Renal cortical epithelial cell (primary cell): Measurements from ENCODE around the gene KREMEN1. TPM values are rescaled to one million over a fixed set of nuclear protein-coding genes. Genes with fewer than 3 reads are reported as not detected.
"Not testable (repeated sequence)": the region's sequence is repeated elsewhere in the genome, so short reads cannot be mapped to it uniquely, and the experiment has no call there.

Source experiments
- DNase-seq: peaks from one replicate; pipeline ENCODE4 v3.0.0-alpha.2; 2011; ENCODE audit warnings: low read depth
- total RNA-seq: library from RNA; depleted of rRNA; stranded (reverse); fragments of >200 nt; gene quantifications from 2 replicates; pipeline ENCODE4 v1.2.3, GENCODE V29; 2014

The KREMEN1 gene
- total RNA-seq, 1 donor from 2014 or later: 11.7 TPM

DNA sequence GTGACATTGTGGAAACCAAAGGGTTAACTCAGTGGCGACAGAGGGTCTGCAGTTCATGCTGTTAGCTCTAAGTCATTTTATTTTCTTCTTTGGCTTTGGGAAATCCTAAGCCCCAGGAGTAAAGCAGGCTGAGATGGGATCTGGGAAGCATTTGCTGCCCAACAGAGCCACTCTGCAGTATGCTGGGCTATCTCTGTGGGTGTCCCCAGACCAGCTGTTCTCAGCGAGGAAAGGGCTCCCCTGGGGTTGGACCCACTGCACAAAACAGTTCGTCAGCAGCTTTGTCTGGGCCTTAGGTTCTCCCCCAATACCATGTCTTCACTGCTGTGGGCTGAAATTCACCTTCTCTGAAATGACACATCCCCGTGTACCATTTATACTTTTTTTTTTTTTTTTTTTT, 34.0 kb downstream of the KREMEN1 start:
- no peak for DNase-seq

DNA sequence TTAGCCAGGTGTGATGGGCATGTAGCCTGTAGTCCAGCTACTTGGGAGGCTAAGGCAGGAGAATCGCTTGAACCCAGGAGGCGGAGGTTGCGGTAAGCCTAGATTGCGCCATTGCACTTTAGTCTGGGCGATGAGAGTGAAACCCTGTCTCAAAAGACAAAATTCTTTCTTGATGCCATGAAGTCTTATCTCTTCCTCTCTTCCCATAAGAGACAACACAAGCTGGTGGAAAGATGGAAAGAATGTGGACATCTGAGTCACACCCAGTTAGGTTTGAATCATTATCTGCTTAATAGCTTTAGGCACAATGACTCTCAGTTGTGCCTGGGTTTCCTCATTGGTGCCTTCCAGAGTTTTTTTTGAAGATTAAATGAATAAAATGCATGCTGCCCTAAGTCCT, 35.3 kb downstream of the KREMEN1 start:
- DNase-seq: peak; percentile 52

DNA sequence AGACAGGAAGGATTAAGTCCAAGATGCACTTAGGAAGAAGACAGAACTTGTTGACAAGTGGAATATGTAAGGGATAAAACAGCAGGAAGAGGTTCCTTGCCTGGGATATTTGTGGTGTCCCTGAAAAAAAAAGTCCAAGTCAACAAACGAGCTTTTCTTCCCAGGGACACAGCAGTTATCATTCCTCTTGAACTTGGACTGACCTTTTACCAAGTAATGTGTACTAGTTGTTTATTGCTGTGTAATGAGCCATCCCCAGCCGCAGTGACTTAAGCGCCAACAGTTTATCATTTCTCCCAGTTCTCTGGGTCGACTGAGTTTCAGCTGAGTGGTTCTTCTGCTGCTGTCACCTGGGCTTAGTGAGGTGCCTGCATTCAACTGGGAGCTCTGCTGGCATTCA, 37.0 kb downstream of the KREMEN1 start:
- peak; percentile 86 for DNase-seq

- DNase-seq: no peak
Observed at GRCh38 chr22:29110946-29111345, 38.1 kb downstream of the KREMEN1 start.

DNA sequence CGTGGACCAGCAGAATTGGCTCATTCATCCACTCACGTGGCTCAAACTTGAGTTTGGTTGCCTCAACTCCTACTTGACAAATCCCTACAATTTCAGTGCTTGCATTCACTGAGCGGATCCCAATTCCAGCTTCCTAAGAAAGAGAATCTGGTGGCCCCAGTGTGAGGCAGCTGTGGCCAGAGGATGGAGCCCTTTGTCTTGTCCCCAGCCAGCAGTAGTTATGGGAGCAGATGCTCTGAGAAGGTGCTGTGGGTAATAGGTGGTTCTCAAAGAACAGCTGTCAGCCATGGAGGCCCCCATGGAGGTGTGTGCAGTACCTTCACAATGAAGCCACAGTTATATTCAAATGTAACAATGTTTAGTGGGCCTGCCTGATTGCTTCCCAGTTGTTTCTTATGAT, 39.3 kb downstream of the KREMEN1 start:
- DNase-seq: no peak

DNA sequence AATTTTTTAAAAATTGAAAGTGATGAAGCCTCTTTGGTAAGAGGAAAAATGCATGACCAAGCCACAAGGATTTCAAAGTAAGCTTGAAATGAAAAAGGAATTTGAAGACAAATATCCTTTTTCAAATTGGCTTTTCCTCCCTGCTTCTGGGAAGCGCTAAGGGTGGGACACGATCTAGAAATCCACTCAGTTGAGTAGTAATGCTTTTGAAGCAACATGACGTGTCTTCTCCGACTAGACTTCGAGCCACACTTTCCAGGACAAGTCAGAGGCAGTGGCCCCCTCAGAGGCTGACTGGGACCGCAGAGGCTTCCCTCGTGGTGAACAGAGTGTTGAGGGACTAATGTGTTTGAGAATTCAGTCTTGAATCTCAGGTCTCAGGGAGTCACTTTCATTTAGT, 39.8 kb downstream of the KREMEN1 start:
- no peak for DNase-seq

DNA sequence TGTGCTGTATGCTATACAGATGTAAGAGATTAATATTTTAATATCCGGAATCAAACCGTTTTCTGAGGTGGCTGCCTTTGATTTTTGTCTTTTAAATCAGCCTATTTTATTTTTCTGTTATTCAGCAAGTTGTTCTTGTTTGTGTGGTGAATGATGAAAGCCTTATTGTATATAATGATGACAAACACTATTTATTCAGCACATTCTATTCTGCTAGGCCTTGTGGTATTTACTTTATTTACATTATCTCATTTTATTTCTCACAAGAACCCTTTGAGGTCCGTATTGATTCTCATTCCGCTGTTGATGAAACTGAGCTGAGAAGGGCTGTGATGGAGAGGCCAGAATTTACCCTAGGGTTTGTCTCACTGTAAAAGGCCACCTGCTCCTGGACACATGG, 40.5 kb downstream of the KREMEN1 start:
- no peak for DNase-seq

- no peak for DNase-seq
Observed at GRCh38 chr22:29114392-29114791, 41.6 kb downstream of the KREMEN1 start.

GRCh38 chr22:29115682-29116288, 43.0 kb downstream of the KREMEN1 start:
- no peak for DNase-seq

- peak; percentile 54 for DNase-seq
Observed at GRCh38 chr22:29116397-29117123, 43.7 kb downstream of the KREMEN1 start.

DNA sequence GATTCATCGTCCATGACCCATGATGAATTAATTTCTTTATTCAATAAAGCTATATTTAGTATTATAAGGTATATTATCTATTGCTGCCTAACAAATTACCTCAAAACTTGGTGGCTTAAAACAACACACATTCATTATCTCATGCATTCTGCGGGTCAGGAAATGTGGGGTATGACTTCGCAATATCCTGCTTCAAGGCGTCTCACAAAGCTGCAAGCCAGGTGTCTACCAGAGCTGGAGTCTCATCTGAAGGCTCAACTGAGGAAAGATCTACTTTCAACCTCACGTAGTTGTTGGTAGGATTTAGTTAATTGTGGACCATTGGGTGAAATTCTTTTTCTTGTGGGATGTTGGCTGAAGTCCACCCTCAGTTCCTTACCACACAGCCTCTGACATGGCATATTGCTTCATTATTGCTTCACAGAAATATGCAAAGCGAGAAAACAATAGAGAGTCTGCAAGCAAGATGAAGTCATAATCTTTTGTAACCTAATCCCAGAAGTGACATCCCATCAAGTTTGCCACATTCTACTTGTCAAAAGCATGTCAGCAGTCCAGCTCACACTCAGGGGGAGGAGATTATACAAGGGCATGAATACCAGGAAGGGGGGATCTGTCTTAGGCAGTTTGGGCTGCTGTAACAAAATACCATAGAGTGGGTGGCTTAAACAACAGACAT, 45.1 kb downstream of the KREMEN1 start:
- DNase-seq: peak; percentile 77

DNA sequence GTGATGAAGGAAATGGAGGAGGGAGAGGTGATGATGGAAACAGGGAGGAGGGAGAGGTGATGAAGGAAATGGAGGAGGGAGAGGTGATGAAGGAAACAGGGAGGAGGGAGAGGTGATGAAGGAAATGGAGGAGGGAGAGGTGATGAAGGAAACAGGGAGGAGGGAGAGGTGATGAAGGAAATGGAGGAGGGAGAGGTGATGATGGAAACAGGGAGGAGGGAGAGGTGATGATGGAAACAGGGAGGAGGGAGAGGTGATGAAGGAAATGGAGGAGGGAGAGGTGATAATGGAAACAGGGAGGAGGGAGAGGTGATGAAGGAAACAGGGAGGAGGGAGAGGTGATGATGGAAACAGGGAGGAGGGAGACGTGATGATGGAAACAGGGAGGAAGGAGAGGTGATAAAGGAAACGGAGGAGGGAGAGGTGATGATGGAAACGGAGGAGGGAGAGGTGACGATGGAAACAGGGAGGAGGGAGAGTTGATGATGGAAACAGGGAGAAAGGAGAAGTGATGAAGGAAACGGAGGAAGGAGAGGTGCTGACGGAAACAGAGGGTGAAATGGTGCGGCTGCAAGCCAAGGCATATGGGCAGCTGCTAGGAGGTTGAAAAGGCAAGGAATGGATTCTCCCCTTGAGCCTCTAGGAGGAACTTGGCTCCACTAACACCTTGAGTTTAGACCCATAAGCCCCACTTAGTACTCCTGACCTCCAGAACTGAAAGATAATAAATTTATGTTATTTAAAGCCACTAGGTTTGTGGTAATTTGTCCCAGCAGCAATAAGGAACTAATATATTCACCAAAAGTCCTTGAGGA, 47.5 kb downstream of the KREMEN1 start:
- DNase-seq: not testable (repeated sequence)

- peak; percentile 90 for DNase-seq
Observed at GRCh38 chr22:29121124-29121523, 48.3 kb downstream of the KREMEN1 start.

DNA sequence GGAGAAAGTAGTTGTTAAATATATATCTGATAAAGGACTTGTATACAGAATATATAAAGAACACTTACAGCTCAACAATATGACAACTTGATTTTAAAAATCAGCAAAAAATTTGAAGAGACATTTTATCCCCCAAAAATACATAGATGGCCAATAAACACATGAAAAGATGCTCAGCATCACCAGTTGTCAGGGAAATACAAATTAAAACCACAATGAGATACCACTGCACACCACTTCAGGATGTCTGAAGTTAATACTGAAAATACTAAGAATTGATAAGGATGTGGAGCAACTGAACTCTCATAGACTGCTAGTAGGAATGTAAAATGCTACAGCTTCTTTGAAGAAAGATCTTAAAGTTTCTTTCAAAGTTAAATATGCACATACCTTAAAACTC, 49.2 kb downstream of the KREMEN1 start:
- DNase-seq: no peak

DNA sequence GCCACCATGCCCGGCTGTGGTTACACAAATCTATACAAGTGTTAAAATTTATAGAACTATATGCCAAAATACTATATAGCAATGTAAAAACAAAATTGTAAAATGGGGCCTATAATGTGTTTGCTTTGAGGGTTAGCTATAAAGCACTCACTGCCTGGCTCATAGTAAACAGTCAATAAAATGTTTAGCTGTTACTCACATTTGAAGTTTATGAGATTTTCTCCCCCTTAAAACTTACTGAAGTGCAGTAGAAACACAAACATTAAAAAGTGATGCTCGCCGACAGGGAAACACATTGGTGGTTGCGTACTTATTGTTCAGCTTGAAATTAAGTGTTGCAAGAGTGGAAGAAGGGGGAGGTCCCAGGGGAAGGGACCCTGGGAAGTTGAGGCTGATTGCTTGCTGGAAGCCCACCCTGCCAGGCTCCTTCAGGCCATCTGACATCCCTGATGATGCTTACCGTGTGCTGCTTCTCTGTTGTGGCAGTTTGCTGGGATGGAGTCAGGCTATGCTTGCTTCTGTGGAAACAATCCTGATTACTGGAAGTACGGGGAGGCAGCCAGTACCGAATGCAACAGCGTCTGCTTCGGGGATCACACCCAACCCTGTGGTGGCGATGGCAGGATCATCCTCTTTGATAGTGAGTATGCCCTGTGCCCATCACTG, 52.1 kb downstream of the KREMEN1 start:
- DNase-seq: no peak

GRCh38 chr22:29125443-29125778, 52.6 kb downstream of the KREMEN1 start:
- DNase-seq: no peak

DNA sequence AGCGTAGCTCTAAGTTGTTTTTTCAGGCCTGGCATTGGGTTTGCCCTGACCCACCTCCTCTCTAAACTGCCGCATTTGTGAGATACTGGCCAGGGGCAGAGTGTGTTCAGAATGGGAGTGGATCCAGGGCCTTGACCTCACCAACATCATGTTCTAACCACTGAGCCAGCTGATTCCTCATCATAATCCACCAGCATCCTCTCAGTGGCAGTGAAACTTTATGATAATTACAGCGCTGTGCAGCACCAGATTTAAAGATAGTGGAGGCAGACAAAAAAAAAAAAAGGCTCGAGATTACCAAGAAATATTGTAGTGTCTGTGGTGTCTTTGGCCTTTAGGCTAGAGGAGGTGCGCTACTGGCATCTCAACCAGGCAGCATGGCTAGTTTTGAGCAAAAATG, 53.0 kb downstream of the KREMEN1 start:
- no peak for DNase-seq

DNA sequence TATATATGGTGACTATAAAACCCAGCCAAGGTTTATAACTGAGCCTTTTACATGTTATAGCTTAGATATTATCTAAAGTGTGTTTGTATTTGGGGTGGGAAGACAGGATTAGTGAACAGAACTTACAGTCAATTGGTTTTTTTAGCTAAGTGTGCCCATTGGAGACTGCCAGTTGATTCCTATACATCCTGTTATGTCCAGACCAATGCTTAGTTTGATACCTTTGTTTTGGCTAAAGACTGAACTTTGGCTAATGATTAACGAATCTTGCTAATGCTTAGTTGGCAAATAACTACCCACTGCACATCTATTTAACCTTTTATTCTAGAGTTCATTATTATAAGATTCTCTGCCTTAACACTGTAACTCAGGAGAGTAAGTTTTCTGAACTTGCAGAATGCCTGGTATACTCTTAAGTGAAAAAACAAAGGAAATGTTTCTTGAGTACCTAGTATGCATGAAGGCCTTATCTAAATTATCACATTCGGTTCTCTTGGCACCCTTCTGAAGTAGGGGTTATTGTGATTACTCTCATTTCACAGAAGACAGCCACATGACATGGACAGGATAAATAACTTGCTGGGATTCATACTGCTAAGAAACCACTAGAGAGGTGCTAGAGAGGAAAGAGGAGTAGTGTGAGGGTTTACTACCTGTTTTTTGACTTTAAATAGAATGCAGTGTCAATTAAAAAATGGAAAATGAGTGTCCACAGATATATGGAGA, 54.0 kb downstream of the KREMEN1 start:
- DNase-seq: peak; percentile 82

- DNase-seq: peak; percentile 25
Observed at GRCh38 chr22:29128891-29129807, 56.3 kb downstream of the KREMEN1 start.

DNA sequence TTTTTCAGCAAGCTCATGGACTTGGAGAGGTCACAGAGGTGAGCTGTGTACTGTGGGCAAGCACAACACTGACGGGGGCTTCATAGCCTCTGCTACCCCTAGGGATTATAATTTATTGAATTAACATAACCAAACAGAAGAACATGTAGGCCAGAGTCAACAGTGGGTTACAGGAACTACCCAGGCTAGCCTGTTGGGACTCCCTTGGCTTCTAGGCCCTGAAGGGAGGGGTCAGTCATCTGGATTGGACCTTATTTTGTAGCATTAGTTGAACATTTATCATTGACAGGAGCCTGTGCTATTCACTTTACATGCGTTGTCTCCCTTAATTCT, 56.9 kb downstream of the KREMEN1 start:
- DNase-seq: no peak
